ENCODE results near the gene PSD4. TPM values are rescaled to one million over a fixed set of nuclear protein-coding genes. Genes with fewer than 3 reads are reported as not detected.

PSD4 gene
- total RNA-seq, 1 experiment from 2014 or later, result 12.6 TPM

DNA sequence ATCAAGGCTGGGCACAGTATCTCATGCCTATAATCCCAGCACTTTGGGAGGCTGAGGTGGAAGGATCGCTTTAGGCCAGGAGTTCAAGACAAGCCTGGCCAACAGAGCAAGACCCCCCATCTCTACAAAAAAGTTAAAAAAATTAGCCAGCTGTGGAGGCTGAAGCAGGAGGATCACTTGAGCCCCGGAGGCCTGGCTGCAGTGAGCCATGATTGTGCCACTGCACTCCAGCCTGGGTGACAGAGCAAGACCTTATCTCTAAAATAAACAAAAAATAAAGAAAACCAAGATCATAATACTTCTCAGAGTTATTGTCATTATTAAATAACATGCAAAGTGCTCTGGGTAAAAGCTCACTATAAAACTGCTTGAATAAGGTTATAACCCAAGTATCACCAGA is 31.5 kb upstream of the PSD4 start:
- POLR2A ChIA-PET, result no interaction called here
- no peaks in the 10 kb centered on the region for H4K20me1 ChIP-seq (ENCODE audit: insufficient read depth)
- RAD21 ChIA-PET (ENCODE audit: low non-redundant PET in 1 of 2, low total read pairs in 2 of 2, uncharacterized antibody in 2 of 2, unreplicated experiment in 2 of 2), result no interaction called here
- ATAC-seq, result no peak
- TF ChIP-seq EGR1 (IDR thresholded peaks at IDR 0.05; ENCODE audit: low read depth), result no peak
- no peak for TF ChIP-seq ZFX (IDR thresholded peaks at IDR 0.05)
- no peak for TF ChIP-seq SRF (IDR thresholded peaks at IDR 0.05; ENCODE audit: low read depth)
- TF ChIP-seq JUND (IDR thresholded peaks at IDR 0.05), result no peak
- no peak for TF ChIP-seq CEBPB (IDR thresholded peaks at IDR 0.05; ENCODE audit: low read depth)
- TF ChIP-seq, protein P1, sequence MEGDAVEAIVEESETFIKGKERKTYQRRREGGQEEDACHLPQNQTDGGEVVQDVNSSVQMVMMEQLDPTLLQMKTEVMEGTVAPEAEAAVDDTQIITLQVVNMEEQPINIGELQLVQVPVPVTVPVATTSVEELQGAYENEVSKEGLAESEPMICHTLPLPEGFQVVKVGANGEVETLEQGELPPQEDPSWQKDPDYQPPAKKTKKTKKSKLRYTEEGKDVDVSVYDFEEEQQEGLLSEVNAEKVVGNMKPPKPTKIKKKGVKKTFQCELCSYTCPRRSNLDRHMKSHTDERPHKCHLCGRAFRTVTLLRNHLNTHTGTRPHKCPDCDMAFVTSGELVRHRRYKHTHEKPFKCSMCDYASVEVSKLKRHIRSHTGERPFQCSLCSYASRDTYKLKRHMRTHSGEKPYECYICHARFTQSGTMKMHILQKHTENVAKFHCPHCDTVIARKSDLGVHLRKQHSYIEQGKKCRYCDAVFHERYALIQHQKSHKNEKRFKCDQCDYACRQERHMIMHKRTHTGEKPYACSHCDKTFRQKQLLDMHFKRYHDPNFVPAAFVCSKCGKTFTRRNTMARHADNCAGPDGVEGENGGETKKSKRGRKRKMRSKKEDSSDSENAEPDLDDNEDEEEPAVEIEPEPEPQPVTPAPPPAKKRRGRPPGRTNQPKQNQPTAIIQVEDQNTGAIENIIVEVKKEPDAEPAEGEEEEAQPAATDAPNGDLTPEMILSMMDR (IDR thresholded peaks at IDR 0.05 in 2 of 3, conservative IDR thresholded peaks at IDR 0.05 in 1 of 3; ENCODE audit: borderline replicate concordance in 1 of 3, insufficient read depth in 1 of 3, low read depth in 2 of 3, low read length in 2 of 3), result no peak
- H2AFZ ChIP-seq (ENCODE audit: low read depth, low read length, poor library complexity, severe bottlenecking), result no peak overlapping the region
- H3K36me3 ChIP-seq (ENCODE audit: control insufficient read depth in 1 of 2, insufficient read depth in 2 of 2, low read length in 2 of 2), result no peaks in the 10 kb centered on the region
- intact Hi-C loops (cut with micrococcal nuclease), result no loop called here
- H3K9me3 ChIP-seq (ENCODE audit: control insufficient read depth in 1 of 2, insufficient read depth in 1 of 2, low read depth in 1 of 2, low read length in 2 of 2), result no peaks in the 10 kb centered on the region
- CTCF ChIA-PET, result interaction anchor here (2.5 kb wide), 1 partner anchor 57 kb away, joined by 9 read pairs; no protein-coding TSS in a partner anchor
- no peaks in the 10 kb centered on the region for H3K79me2 ChIP-seq (ENCODE audit: insufficient read depth, low read length)
- no peaks in the 10 kb centered on the region for H3K9me2 ChIP-seq (ENCODE audit: insufficient read depth)
- no peak overlapping the region for H3K4me2 ChIP-seq (ENCODE audit: low read length)
- H3K27ac ChIP-seq (ENCODE audit: low read depth, low read length), result no peak overlapping the region
- H3K27me3 ChIP-seq (ENCODE audit: insufficient read depth, low read length), result no peaks in the 10 kb centered on the region
- BruUV-seq (replicated peaks), result no TSS peak
- peaks cover 0 to 10% of the 10 kb centered on the region in 2 experiments; a peak in 2 of 4 replicates for H3K4me1 ChIP-seq (ENCODE audit: control insufficient read depth in 1 of 2, insufficient read depth in 2 of 2, low read length in 2 of 2)
- no peak overlapping the region for H3K4me3 ChIP-seq (replicated peaks in 1 of 2; ENCODE audit: low read depth in 1 of 2, low read length in 2 of 2)
- H3K9ac ChIP-seq (ENCODE audit: low read length), result no peak overlapping the region
- no peak for DNase-seq (ENCODE audit: low read depth, low spot score)

DNA sequence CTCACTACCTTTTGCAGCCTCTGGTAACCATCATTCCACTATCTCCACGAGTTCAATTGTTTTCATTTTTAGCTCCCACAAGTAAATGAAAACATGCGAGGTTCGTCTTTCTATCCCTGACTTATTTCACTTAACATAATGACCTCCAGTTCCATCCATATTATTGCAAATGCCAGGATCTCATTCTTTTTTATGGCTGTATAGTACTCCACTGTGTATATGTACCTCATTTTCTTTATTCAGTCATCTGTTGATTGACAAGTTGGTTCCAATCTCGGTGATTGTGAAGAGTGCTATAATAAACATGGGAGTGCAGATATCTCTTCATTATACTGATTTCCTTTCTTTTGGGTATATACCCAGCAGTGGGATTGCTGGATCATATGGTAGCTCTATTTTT is 29.5 kb upstream of the PSD4 start:
- CTCF ChIA-PET, result interaction anchor here (1.9 kb wide), 1 partner anchor 7 kb away, joined by 5 read pairs; no protein-coding TSS in a partner anchor

More for the DNA sequence above, 29.5 kb upstream of the PSD4 start:
- BruUV-seq (replicated peaks), result no TSS peak
- H2AFZ ChIP-seq (ENCODE audit: low read depth, low read length, poor library complexity, severe bottlenecking), result no peak overlapping the region
- H3K4me3 ChIP-seq (replicated peaks in 1 of 2; ENCODE audit: low read depth in 1 of 2, low read length in 2 of 2), result no peak overlapping the region
- DNase-seq (ENCODE audit: low read depth, low spot score) (no peak), ATAC-seq (no peak)
- no peaks in the 10 kb centered on the region for H4K20me1 ChIP-seq (ENCODE audit: insufficient read depth)
- H3K9me2 ChIP-seq (ENCODE audit: insufficient read depth), result no peaks in the 10 kb centered on the region
- H3K9me3 ChIP-seq (ENCODE audit: control insufficient read depth in 1 of 2, insufficient read depth in 1 of 2, low read depth in 1 of 2, low read length in 2 of 2), result no peaks in the 10 kb centered on the region
- no peak overlapping the region for H3K9ac ChIP-seq (ENCODE audit: low read length)
- no peaks in the 10 kb centered on the region for H3K27me3 ChIP-seq (ENCODE audit: insufficient read depth, low read length)
- TF ChIP-seq FOSL1 (IDR thresholded peaks at IDR 0.05; ENCODE audit: low read depth), result no peak
- H3K27ac ChIP-seq (ENCODE audit: low read depth, low read length), result no peak overlapping the region
- RAD21 ChIA-PET (ENCODE audit: low non-redundant PET in 1 of 2, low total read pairs in 2 of 2, uncharacterized antibody in 2 of 2, unreplicated experiment in 2 of 2), result no interaction called here
- H3K79me2 ChIP-seq (ENCODE audit: insufficient read depth, low read length), result no peaks in the 10 kb centered on the region
- intact Hi-C loops (cut with micrococcal nuclease), result no loop called here
- POLR2A ChIA-PET, result no interaction called here
- no peaks in the 10 kb centered on the region for H3K36me3 ChIP-seq (ENCODE audit: control insufficient read depth in 1 of 2, insufficient read depth in 2 of 2, low read length in 2 of 2)
- H3K4me2 ChIP-seq (ENCODE audit: low read length), result no peak overlapping the region
- H3K4me1 ChIP-seq (ENCODE audit: control insufficient read depth in 1 of 2, insufficient read depth in 2 of 2, low read length in 2 of 2), result peaks cover 0 to 2% of the 10 kb centered on the region in 2 experiments; a peak in 1 of 4 replicates

All from HCT116 (cell line).